Activated gamma-delta T cell treated with anti-CD3 and anti-CD28 coated beads, Interleukin-2, amount 50 U/mL, for 16 hours (primary cell): ENCODE results near the gene AK3.

Experiments used
- DNase-seq: peaks from one replicate; pipeline ENCODE4 v3.0.0-alpha.2; 2020; ENCODE audit warnings: low read depth

Gene AK3

GRCh38 chr9:4704129-4704528 lies 36.9 kb downstream of the AK3 start:
- no peak for DNase-seq

GRCh38 chr9:4701526-4701925 lies 39.5 kb downstream of the AK3 start:
- no peak for DNase-seq

- DNase-seq, result no peak
Measured at GRCh38 chr9:4700932-4701331, 40.1 kb downstream of the AK3 start.

GRCh38 chr9:4700091-4700490 lies 40.9 kb downstream of the AK3 start:
- DNase-seq, result no peak

- DNase-seq, result no peak
Measured at GRCh38 chr9:4691795-4692194, 49.2 kb downstream of the AK3 start.

GRCh38 chr9:4690144-4690543 lies 50.9 kb downstream of the AK3 start:
- DNase-seq, result no peak

- DNase-seq, result no peak
Measured at GRCh38 chr9:4689687-4690104, 51.3 kb downstream of the AK3 start.

- DNase-seq, result no peak
Measured at GRCh38 chr9:4689021-4689420, 52.0 kb downstream of the AK3 start.

- DNase-seq, result no peak
Measured at GRCh38 chr9:4686584-4686983, 54.4 kb downstream of the AK3 start.

- no peak for DNase-seq
Measured at GRCh38 chr9:4686112-4686511, 54.9 kb downstream of the AK3 start.

- DNase-seq, result no peak
Measured at GRCh38 chr9:4684820-4685219, 56.2 kb downstream of the AK3 start.

GRCh38 chr9:4680750-4681149 lies 60.3 kb downstream of the AK3 start:
- no peak for DNase-seq

- no peak for DNase-seq
Measured at GRCh38 chr9:4680173-4680525, 60.9 kb downstream of the AK3 start.

GRCh38 chr9:4679268-4680172 lies 61.5 kb downstream of the AK3 start, which contains the start of gene CDC37L1:
Gene CDC37L1 (plus strand): TSS chr9:4679569. CDS start chr9:4679768, 199 bp downstream.
- peak; percentile 99 for DNase-seq

- DNase-seq, result peak; percentile 25
Measured at GRCh38 chr9:4678679-4679267, 62.2 kb downstream of the AK3 start.

GRCh38 chr9:4677392-4677791 lies 63.6 kb downstream of the AK3 start:
- DNase-seq, result no peak

GRCh38 chr9:4674783-4675182 lies 66.2 kb downstream of the AK3 start:
- no peak for DNase-seq

GRCh38 chr9:4671737-4672136 lies 69.3 kb downstream of the AK3 start:
- no peak for DNase-seq

GRCh38 chr9:4670591-4670990 lies 70.4 kb downstream of the AK3 start:
- no peak for DNase-seq

GRCh38 chr9:4669890-4670289 lies 71.1 kb downstream of the AK3 start:
- DNase-seq, result no peak

GRCh38 chr9:4668604-4669003 lies 72.4 kb downstream of the AK3 start:
- DNase-seq, result no peak

GRCh38 chr9:4667681-4668080 lies 73.3 kb downstream of the AK3 start:
- no peak for DNase-seq

- DNase-seq, result peak; percentile 9
Measured at GRCh38 chr9:4666042-4666699, 74.8 kb downstream of the AK3 start, which contains the start of gene SPATA6L. Gene SPATA6L (minus strand): TSS chr9:4666480. CDS start chr9:4666250, 230 bp downstream.
